Measurements from ENCODE around the gene OR2B2. TPM values are rescaled to one million over a fixed set of nuclear protein-coding genes. Genes with fewer than 3 reads are reported as not detected.

Gene OR2B2
- polyA plus RNA-seq, 1 donor = not detected

DNA sequence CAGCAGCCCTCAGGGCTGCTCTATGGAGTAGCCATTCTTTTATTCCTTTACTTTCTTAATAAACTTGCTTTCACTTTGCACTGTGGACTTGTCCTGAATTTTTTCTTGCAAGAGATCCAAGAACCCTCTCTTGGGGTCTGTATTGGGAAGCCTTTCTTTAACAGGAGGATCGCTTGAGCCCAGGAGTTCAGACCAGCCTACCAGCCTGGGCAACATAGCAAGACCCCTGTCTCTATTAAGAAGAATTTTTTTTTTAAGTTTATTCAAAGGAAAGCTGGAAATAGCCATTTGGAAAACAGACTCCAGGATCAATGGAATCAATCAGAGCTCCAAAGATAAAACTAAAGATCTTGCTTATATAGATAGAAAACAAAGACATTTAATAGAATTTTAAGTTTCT lies 29.1 kb downstream of the OR2B2 start:
- H3K4me1 ChIP-seq (ENCODE audit: control insufficient read depth, insufficient read depth, low read length) = no peaks in the 10 kb centered on the region
- no CpG with 5 or more reads among the region's 1 CpG for WGBS (ENCODE audit: insufficient coverage, low lambda C conversion rate)
- H3K36me3 ChIP-seq (ENCODE audit: control insufficient read depth, insufficient read depth, low read length) = no peaks in the 10 kb centered on the region
- no peaks in the 10 kb centered on the region for H3K27me3 ChIP-seq (ENCODE audit: control insufficient read depth, insufficient read depth, low read length)
- peaks cover 3% of the 10 kb centered on the region for H3K9me3 ChIP-seq (ENCODE audit: control insufficient read depth, low read depth, low read length)
- H3K27ac ChIP-seq (ENCODE audit: low read length) = no peak overlapping the region
- no peak for DNase-seq
- H3K4me3 ChIP-seq (ENCODE audit: low read length) = no peak overlapping the region

DNA sequence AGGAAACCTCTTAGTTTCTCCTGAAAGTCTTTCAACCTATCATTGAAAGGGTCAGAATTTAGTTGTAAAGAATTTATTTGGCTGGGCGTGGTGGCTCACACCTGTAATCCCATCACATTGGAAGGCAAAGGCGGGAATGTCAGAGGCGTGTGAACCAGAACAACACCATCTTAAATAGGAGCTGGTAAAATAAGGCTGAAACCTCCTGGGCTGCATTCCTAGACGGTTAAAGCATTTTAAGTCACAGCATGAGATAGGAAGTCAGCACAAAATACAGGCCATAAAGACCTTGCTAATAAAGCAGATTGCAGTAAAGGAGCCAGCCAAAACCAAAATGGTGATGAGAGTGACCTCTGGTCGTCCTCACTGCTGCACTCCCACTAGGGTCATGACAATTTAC lies 29.6 kb downstream of the OR2B2 start:
- H3K4me3 ChIP-seq (ENCODE audit: low read length) = no peak overlapping the region
- no peaks in the 10 kb centered on the region for H3K27me3 ChIP-seq (ENCODE audit: control insufficient read depth, insufficient read depth, low read length)
- no peak overlapping the region for H3K27ac ChIP-seq (ENCODE audit: low read length)
- no peak for DNase-seq
- H3K36me3 ChIP-seq (ENCODE audit: control insufficient read depth, insufficient read depth, low read length) = no peaks in the 10 kb centered on the region
- no CpG with 5 or more reads among the region's 5 CpGs for WGBS (ENCODE audit: insufficient coverage, low lambda C conversion rate)
- no peaks in the 10 kb centered on the region for H3K4me1 ChIP-seq (ENCODE audit: control insufficient read depth, insufficient read depth, low read length)
- peaks cover 3% of the 10 kb centered on the region for H3K9me3 ChIP-seq (ENCODE audit: control insufficient read depth, low read depth, low read length)

DNA sequence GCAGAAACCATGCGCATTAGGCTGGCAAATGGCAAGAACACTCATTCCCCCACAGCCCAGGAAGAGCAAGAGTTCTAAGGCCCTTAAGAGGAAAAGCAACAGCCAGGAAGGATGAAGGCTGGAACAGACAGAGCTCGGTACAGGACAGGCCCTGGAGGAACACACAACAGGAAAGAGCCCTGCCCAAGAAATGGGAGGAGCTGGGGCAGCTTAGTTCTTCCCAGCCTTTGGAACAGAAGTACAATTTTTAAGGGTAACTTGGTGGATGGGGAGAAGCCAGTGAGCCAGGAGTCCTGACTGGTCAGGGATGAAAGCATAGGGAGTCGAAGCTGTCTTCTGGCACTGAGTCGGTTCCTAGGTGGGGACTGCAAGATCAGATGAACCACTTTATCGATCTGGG lies 32.4 kb downstream of the OR2B2 start:
- Histone ChIP-seq H3K27ac (ENCODE audit: low read length) (no peak overlapping the region), H3K9me3 (ENCODE audit: control insufficient read depth, low read depth, low read length) (peaks cover 3% of the 10 kb centered on the region), H3K4me1 (ENCODE audit: control insufficient read depth, insufficient read depth, low read length) (no peaks in the 10 kb centered on the region), H3K36me3 (ENCODE audit: control insufficient read depth, insufficient read depth, low read length) (no peaks in the 10 kb centered on the region), H3K4me3 (ENCODE audit: low read length) (no peak overlapping the region), H3K27me3 (ENCODE audit: control insufficient read depth, insufficient read depth, low read length) (no peaks in the 10 kb centered on the region)
- WGBS (ENCODE audit: insufficient coverage, low lambda C conversion rate) = no CpG with 5 or more reads among the region's 5 CpGs
- DNase-seq = no peak

DNA sequence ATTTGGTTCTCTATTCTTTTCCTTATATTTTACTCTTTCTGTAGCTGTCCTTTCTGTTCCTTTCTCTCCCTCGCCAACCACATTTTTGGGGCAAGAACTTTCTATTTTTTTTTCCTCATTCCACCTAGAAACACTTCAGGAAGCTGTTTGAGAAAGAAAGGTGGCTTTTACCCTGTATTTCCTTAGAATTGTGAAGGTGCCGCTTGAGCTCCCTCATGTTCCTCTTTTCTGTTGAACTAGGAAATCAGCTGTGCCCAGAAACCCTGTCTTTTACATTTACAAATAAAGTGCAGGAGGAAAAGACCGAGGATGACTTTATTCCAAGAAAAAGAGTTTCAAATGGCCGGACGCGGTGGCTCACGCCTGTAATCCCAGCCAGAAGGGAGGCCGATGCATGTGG lies 38.2 kb downstream of the OR2B2 start:
- DNase-seq = no peak
- H3K27me3 ChIP-seq (ENCODE audit: control insufficient read depth, insufficient read depth, low read length) = no peaks in the 10 kb centered on the region
- H3K9me3 ChIP-seq (ENCODE audit: control insufficient read depth, low read depth, low read length) = no peaks in the 10 kb centered on the region
- H3K4me3 ChIP-seq (ENCODE audit: low read length) = peak overlapping the region; percentile 67
- H3K27ac ChIP-seq (ENCODE audit: low read length) = peak overlapping the region; percentile 91
- WGBS (ENCODE audit: insufficient coverage, low lambda C conversion rate) = 83% methylated on average over 1 of the region's 8 CpGs
- peaks cover 5% of the 10 kb centered on the region for H3K4me1 ChIP-seq (ENCODE audit: control insufficient read depth, insufficient read depth, low read length)
- H3K36me3 ChIP-seq (ENCODE audit: control insufficient read depth, insufficient read depth, low read length) = no peaks in the 10 kb centered on the region

DNA sequence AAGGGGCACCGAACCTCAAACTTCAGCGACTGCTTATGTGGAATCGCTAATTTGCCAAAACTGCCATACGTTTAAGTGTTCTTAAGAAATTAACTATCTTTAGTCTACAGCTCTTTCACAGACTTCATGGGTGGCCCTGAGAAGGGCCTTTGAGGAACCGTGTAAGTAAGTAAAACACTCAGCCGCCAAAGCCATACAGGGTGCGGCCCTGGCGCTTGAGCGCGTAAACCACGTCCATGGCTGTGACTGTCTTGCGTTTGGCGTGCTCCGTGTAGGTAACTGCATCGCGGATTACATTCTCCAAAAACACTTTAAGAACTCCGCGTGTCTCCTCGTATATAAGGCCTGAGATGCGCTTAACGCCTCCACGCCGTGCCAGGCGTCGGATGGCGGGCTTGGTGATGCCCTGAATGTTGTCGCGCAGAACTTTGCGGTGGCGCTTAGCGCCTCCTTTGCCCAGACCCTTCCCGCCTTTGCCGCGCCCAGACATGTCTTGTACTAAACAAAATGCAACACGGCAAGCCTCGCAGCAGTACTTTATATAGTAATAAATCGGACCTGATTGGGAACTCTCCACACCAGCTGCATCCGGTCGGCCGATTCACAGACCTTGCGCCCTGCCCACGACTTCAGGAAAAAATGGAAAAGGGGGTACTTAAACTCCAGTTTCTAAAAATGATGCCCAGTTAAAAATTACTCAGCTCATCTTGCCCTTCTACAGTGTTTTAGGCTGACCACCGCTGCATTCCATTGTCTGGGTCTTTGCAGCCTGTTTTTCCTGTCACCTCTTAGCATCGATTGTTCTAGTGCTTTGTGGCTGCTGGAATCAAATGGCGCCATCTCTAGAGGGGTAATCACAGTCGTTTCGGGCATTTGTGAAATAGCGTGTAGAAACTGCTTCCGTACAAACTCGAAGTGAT lies 38.9 kb downstream of the OR2B2 start:
- peak; percentile 70 to 86 for DNase-seq
- peak overlapping the region; percentile 67 for H3K4me3 ChIP-seq (ENCODE audit: low read length)
- no CpG with 5 or more reads among the region's 50 CpGs for WGBS (ENCODE audit: insufficient coverage, low lambda C conversion rate)
- H3K4me1 ChIP-seq (ENCODE audit: control insufficient read depth, insufficient read depth, low read length) = peaks cover 5% of the 10 kb centered on the region
- no peaks in the 10 kb centered on the region for H3K27me3 ChIP-seq (ENCODE audit: control insufficient read depth, insufficient read depth, low read length)
- no peaks in the 10 kb centered on the region for H3K9me3 ChIP-seq (ENCODE audit: control insufficient read depth, low read depth, low read length)
- H3K36me3 ChIP-seq (ENCODE audit: control insufficient read depth, insufficient read depth, low read length) = no peaks in the 10 kb centered on the region
- H3K27ac ChIP-seq (ENCODE audit: low read length) = peak overlapping the region; percentile 91

DNA sequence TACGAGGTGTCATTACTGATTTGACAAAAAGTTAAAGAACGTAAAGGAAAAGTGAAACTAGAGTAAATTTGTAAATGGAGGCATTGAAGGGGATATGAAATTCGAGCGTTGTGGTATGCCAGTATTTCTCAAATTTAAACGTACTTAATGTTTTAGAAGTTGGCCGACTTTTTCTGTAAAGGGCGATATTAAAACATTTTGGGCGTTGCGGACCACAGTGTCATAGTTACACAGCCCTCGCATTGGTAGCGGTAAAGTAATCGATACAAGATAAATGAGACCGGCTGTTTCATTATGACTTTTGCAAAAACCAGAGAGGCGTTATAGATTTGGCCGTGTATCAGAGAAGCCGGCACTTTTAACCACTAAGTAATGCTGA lies 39.6 kb downstream of the OR2B2 start:
- H3K27me3 ChIP-seq (ENCODE audit: control insufficient read depth, insufficient read depth, low read length) = no peaks in the 10 kb centered on the region
- H3K36me3 ChIP-seq (ENCODE audit: control insufficient read depth, insufficient read depth, low read length) = no peaks in the 10 kb centered on the region
- peak overlapping the region; percentile 91 for H3K27ac ChIP-seq (ENCODE audit: low read length)
- H3K4me3 ChIP-seq (ENCODE audit: low read length) = peak overlapping the region; percentile 67
- no peaks in the 10 kb centered on the region for H3K9me3 ChIP-seq (ENCODE audit: control insufficient read depth, low read depth, low read length)
- DNase-seq = peak in 1 of 2 donors; percentile 12
- WGBS (ENCODE audit: insufficient coverage, low lambda C conversion rate) = 0% methylated on average over 4 of the region's 16 CpGs
- peaks cover 5% of the 10 kb centered on the region for H3K4me1 ChIP-seq (ENCODE audit: control insufficient read depth, insufficient read depth, low read length)

DNA sequence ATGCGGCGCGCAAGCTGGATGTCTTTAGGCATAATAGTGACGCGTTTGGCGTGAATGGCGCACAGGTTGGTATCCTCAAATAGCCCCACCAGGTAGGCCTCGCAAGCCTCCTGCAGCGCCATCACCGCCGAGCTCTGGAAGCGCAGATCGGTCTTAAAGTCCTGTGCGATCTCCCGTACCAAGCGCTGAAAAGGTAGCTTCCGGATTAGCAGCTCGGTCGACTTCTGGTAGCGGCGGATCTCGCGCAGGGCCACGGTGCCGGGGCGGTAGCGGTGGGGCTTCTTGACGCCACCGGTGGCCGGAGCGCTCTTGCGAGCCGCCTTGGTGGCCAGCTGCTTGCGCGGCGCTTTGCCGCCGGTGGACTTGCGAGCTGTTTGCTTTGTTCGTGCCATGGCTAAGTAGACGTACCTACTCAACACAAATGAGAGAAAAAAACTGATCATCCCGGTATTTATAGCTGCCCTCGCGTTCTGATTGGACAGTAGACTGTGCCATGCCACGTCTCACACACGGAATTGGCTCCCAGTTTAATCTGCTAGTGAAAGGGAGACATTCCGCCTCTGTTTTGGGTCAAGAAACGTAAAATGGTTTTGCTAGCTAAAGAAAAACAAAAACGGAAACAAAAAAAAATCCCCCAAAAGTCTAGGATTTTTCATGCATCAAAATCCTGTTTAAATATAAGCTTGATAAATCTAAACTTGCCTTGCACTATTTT lies 40.1 kb downstream of the OR2B2 start:
- H3K36me3 ChIP-seq (ENCODE audit: control insufficient read depth, insufficient read depth, low read length) = no peaks in the 10 kb centered on the region
- no peaks in the 10 kb centered on the region for H3K9me3 ChIP-seq (ENCODE audit: control insufficient read depth, low read depth, low read length)
- WGBS (ENCODE audit: insufficient coverage, low lambda C conversion rate) = 0% methylated on average over 1 of the region's 49 CpGs
- peaks cover 5% of the 10 kb centered on the region for H3K4me1 ChIP-seq (ENCODE audit: control insufficient read depth, insufficient read depth, low read length)
- DNase-seq = peak; percentile 96 to 99
- H3K4me3 ChIP-seq (ENCODE audit: low read length) = peak overlapping the region; percentile 67
- peak overlapping the region; percentile 91 for H3K27ac ChIP-seq (ENCODE audit: low read length)
- no peaks in the 10 kb centered on the region for H3K27me3 ChIP-seq (ENCODE audit: control insufficient read depth, insufficient read depth, low read length)

DNA sequence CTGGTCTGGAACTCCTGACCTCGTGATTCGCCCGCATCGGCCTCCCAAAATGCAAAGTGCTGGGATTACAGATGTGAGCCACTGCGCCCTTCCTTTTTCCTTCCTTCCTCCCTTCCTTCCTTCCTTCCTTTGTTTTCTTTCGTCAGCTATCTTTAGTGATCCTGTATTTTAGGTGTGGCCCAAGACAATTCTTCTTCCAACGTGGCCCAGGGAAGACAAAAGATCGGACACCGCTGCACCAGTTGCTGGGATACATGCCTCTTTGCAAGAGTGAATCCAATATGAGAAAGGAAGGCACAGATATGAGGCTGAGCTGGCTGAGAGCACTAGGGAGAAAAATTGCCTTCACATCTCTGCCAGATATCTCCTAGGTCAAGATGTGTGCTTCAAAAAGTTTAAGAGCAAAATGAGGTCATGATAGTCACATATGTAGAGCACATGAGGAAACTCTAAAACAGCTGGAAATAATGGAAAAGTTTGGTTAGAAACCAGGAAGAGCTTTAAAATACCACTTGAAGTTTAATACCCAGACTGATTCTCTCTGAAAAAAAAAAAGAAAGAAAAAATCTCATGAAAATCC lies 41.8 kb downstream of the OR2B2 start:
- 95% methylated on average over 7 of the region's 9 CpGs for WGBS (ENCODE audit: insufficient coverage, low lambda C conversion rate)
- no peaks in the 10 kb centered on the region for H3K9me3 ChIP-seq (ENCODE audit: control insufficient read depth, low read depth, low read length)
- H3K36me3 ChIP-seq (ENCODE audit: control insufficient read depth, insufficient read depth, low read length) = no peaks in the 10 kb centered on the region
- no peak for DNase-seq
- no peak overlapping the region for H3K4me3 ChIP-seq (ENCODE audit: low read length)
- H3K27ac ChIP-seq (ENCODE audit: low read length) = no peak overlapping the region
- H3K27me3 ChIP-seq (ENCODE audit: control insufficient read depth, insufficient read depth, low read length) = no peaks in the 10 kb centered on the region
- H3K4me1 ChIP-seq (ENCODE audit: control insufficient read depth, insufficient read depth, low read length) = peaks cover 11% of the 10 kb centered on the region

DNA sequence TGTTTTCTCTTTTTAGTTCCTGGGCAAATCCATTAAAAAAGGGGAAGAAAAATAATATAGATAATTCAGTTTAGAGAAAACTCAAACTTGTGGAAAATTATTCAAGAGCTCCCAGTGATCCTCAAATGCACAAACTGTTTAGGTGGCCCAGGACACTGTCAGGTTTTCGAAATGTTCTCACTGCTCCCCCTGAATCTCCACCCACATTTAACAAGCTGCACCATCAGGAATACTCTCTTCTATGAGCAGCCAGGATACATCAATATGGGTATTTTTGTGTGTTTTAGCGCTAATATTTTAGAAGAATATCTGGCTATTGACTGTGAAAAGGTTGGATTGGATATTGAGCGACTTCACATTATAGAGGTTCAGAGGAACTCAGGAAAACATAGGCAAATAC lies 43.9 kb downstream of the OR2B2 start:
- H3K4me1 ChIP-seq (ENCODE audit: control insufficient read depth, insufficient read depth, low read length) = peaks cover 11% of the 10 kb centered on the region
- H3K4me3 ChIP-seq (ENCODE audit: low read length) = no peak overlapping the region
- WGBS (ENCODE audit: insufficient coverage, low lambda C conversion rate) = 100% methylated on average over 1 of the region's 3 CpGs
- H3K9me3 ChIP-seq (ENCODE audit: control insufficient read depth, low read depth, low read length) = no peaks in the 10 kb centered on the region
- H3K27ac ChIP-seq (ENCODE audit: low read length) = no peak overlapping the region
- no peak for DNase-seq
- no peaks in the 10 kb centered on the region for H3K27me3 ChIP-seq (ENCODE audit: control insufficient read depth, insufficient read depth, low read length)
- H3K36me3 ChIP-seq (ENCODE audit: control insufficient read depth, insufficient read depth, low read length) = no peaks in the 10 kb centered on the region

DNA sequence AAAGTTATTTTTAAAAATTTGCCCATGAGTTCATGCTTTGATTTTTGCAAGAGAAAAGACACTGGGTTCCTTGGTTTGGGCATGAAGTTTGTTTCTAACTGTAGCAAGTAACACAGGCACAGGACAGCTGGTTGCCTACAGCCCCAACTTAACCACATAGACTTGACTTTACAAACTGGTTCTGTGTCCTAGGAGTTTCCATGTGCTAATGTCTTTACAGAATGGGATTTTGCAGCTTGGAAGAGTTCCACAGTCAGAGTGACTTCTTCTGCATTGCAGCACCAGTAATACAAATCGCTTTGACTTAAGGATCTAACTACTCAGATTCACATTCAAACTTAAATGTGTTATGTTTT lies 44.3 kb downstream of the OR2B2 start:
- H3K27ac ChIP-seq (ENCODE audit: low read length) = no peak overlapping the region
- H3K9me3 ChIP-seq (ENCODE audit: control insufficient read depth, low read depth, low read length) = no peaks in the 10 kb centered on the region
- DNase-seq = no peak
- H3K4me1 ChIP-seq (ENCODE audit: control insufficient read depth, insufficient read depth, low read length) = peaks cover 11% of the 10 kb centered on the region
- WGBS (ENCODE audit: insufficient coverage, low lambda C conversion rate) = no CpG with 5 or more reads among the region's 1 CpG
- H3K27me3 ChIP-seq (ENCODE audit: control insufficient read depth, insufficient read depth, low read length) = no peaks in the 10 kb centered on the region
- H3K4me3 ChIP-seq (ENCODE audit: low read length) = peak overlapping the region; percentile 88
- no peaks in the 10 kb centered on the region for H3K36me3 ChIP-seq (ENCODE audit: control insufficient read depth, insufficient read depth, low read length)

Data from large intestine (tissue), 3 donors.